Right renal pelvis (tissue), 4 donors: ENCODE results near the gene PRKN. TPM values are rescaled to one million over a fixed set of nuclear protein-coding genes. Genes with fewer than 3 reads are reported as not detected.

Experiments
- DNase-seq, 4 donors: peaks; one replicate each; pipeline ENCODE4 v3.0.0-alpha.2; 2013; ENCODE audit warnings: low read depth in 4 of 4, low spot score in 3 of 4, missing footprints in 1 of 4
- polyA plus RNA-seq, 4 donors: library from polyadenylated mRNA; unstranded; fragments of 120-200 nt; gene quantifications; one replicate each; pipeline ENCODE4 v1.2.1, GENCODE V29; 2013; ENCODE audit not compliant: insufficient read length in 4 of 4

PRKN gene
- polyA plus RNA-seq, 4 donors = 8.7 to 12.4 (median 10.8) TPM

- no peak for DNase-seq
Measured at GRCh38 chr6:161554883-161555282, 1172.7 kb downstream of the PRKN start.

GRCh38 chr6:161549977-161550655 is 1177.5 kb downstream of the PRKN start:
- DNase-seq = no peak

- no peak for DNase-seq
Measured at GRCh38 chr6:161548713-161549296, 1178.8 kb downstream of the PRKN start.

- no peak for DNase-seq
Measured at GRCh38 chr6:161547617-161548016, 1179.9 kb downstream of the PRKN start.

GRCh38 chr6:161546632-161547031 is 1180.9 kb downstream of the PRKN start:
- DNase-seq = no peak

- DNase-seq = no peak
Measured at GRCh38 chr6:161545741-161546140, 1181.8 kb downstream of the PRKN start.

GRCh38 chr6:161544801-161545480 is 1182.6 kb downstream of the PRKN start:
- no peak for DNase-seq

GRCh38 chr6:161543684-161544309 is 1183.8 kb downstream of the PRKN start:
- DNase-seq = no peak

- DNase-seq = no peak
Measured at GRCh38 chr6:161542346-161542980, 1185.1 kb downstream of the PRKN start.

GRCh38 chr6:161540532-161540931 is 1187.0 kb downstream of the PRKN start:
- no peak for DNase-seq

- DNase-seq = no peak
Measured at GRCh38 chr6:161536224-161536630, 1191.3 kb downstream of the PRKN start.

- DNase-seq = no peak
Measured at GRCh38 chr6:161534264-161534873, 1193.2 kb downstream of the PRKN start.

- DNase-seq = no peak
Measured at GRCh38 chr6:161533266-161533665, 1194.3 kb downstream of the PRKN start.

GRCh38 chr6:161532536-161532935 is 1195.0 kb downstream of the PRKN start:
- no peak for DNase-seq

- DNase-seq = no peak
Measured at GRCh38 chr6:161526794-161527193, 1200.8 kb downstream of the PRKN start.

- no peak for DNase-seq
Measured at GRCh38 chr6:161523362-161523761, 1204.2 kb downstream of the PRKN start.

GRCh38 chr6:161522276-161522675 is 1205.3 kb downstream of the PRKN start:
- no peak for DNase-seq

- no peak for DNase-seq
Measured at GRCh38 chr6:161511447-161512095, 1216.0 kb downstream of the PRKN start.

- DNase-seq = no peak
Measured at GRCh38 chr6:161508341-161508740, 1219.2 kb downstream of the PRKN start.

- no peak for DNase-seq
Measured at GRCh38 chr6:161507375-161507774, 1220.2 kb downstream of the PRKN start.
